Coronary artery (tissue), 2 donors: ENCODE measurements around the gene BMP2K.

Source experiments
- DNase-seq: peaks from one replicate; pipeline ENCODE4 v3.0.0-alpha.2; 2017; ENCODE audit warnings: low spot score
- H3K27ac ChIP-seq, 2 donors: fragments of 200-600 bp; sonication (generic); one replicate each; pipeline ENCODE4 v1.5.1; 2016 to 2019
- H3K4me3 ChIP-seq: fragments of 200-600 bp; sonication (generic); 2 replicates; pipeline ENCODE4 v1.5.1; 2016; ENCODE audit warnings: mild to moderate bottlenecking, moderate library complexity
- CTCF ChIP-seq: fragments of 200-600 bp; sonication (generic); IDR thresholded peaks from one replicate; pipeline ENCODE4 v1.5.1; 2019; ENCODE audit warnings: antibody characterized with exemption

BMP2K gene

DNA sequence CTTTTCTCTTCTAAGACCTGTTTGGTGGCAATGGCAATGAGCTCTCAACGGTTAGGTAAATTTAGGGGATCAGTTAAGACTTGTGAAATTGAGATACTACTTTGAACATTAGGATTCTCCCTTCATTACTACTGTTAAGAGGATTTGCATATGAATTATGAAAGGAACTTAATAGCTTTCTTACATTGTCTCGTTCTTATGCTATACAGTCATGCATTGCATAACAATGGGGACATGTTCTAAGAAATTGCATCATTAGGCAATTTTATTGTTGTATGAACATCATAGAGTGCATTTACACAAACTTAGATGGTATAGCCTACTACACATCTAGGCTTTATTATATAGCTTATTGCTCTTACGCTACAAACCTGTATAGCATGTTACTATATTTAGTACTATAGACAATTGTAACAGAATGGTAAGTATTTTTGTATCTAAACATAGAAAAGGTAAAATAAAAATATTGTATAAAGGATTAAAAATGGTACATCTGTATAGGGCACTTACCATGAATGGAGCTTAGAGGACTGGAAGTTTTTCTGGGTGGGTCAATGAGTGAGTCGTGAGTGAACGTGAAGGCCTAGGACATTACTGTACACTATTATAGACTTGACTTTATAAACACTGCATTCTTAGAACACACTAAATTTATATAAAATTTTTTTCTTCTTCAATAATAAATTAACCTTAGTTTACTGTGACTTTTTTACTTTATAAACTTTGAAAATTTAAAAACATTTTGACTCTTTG lies 100.6 kb downstream of the BMP2K start:
- DNase-seq, result no peak
- no peak overlapping the region for H3K27ac ChIP-seq

DNA sequence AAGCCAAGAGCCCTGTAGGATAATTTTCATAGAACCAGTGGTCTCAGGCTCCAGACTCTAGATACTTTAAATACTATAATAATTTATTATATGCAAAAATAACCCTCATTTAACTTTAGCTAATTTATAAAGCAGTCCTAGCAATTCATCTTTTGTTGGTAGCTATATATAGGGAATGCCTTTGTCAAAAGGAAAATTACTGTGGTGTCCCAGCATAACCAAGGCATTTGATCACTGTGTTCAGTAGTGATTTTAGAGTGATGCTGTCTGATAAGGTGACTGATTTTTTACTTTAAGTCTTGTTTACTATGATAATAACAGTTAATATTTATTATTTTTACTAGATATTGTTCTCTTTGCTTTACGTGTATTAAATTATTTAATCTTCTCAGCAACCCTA lies 101.9 kb downstream of the BMP2K start:
- Histone ChIP-seq H3K4me3 (no peak overlapping the region), H3K27ac (no peak overlapping the region)
- no peak for DNase-seq
- TF ChIP-seq CTCF, result no peak

More for the DNA sequence above, 100.6 kb downstream of the BMP2K start:
- H3K4me3 ChIP-seq, result no peak overlapping the region
- TF ChIP-seq CTCF, result no peak

DNA sequence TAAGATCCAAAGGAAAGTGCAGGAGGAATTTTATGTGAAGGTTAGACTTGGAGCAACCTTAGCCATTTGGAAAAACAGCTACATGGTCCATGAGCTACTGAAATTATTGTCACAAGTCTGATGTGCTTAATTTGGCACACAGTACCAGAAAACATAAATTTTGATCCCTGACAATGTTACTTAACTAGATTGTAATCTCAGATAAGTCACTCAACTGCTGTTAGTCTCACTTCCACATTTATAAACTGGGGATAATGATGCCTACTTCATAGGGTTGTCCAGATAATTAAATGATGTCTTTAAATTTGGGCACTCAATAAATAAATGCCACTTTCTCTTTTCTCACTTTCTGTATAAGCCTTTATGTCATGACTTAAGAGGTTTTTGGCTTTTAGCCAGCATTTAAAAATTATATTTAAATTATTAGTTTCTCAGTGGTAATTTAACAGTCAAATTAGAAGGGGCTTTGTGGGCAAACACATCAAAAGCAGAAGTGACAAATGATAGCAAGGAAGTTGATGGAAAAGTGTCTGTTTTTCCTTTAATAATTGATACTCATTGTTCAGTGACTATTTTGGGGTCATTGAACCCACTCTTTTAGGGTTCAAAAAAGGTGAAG lies 104.8 kb downstream of the BMP2K start:
- TF ChIP-seq CTCF, result no peak
- H3K27ac ChIP-seq, result no peak overlapping the region
- no peak for DNase-seq
- H3K4me3 ChIP-seq, result no peak overlapping the region

DNA sequence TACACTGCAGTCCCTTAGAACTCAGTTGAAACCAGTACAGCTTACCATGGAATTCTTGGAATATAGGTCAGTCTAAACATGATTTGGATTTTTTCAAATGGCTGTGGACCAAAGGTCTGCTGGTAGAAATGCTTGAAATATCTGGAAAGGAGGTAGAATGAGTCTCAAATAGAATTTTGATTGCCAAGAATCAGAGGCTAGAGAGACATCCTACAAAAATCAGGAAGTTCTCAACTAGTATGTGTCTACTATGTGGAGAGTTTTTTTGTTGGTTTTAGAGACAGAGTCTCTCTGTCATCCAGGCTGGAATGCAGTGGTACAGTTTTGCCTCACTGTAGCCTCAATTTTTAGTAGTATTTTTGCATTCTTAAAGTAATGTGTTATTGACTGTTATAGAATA lies 109.4 kb downstream of the BMP2K start:
- Histone ChIP-seq H3K4me3 (no peak overlapping the region), H3K27ac (no peak overlapping the region)
- DNase-seq, result no peak
- no peak for TF ChIP-seq CTCF

DNA sequence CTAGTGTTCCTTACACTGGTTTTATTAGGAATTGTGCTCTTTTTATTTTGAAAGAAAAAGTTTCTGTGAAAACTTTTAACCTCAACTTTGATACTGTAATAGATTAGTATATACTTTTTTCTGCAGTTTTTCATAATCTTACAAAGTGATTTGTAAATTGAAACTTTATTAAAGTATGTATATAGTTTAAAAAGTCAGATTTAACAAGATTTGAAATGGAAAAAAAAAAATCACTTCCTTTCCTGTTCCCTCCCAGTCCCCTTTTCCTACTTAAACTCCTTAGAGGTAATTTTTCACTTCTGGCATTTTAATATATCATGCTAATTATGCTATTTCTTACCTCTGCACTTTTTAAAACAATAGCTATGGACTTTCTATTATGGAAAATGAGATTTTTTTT lies 113.8 kb downstream of the BMP2K start:
- TF ChIP-seq CTCF, result no peak
- H3K27ac ChIP-seq, result no peak overlapping the region

DNA sequence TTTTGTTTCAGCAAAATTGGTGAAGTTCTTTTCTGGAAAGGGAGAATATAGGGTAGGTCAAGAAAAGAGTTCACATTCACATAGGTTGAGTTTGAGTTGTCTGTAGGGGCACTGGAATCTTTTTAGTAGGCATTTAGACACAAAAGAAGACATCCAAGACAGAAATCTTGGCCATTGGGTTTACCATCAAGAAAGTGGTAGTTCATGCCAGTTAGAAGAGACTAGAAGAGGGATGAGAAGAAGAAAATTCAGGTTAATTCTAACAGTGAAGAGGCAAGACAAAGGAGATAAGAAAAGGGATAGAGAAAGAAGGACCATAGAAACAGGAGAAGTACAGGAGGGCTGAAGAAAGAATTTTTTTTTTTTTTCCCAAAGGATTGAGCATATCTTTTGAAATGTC lies 123.2 kb downstream of the BMP2K start:
- DNase-seq, result no peak
- H3K27ac ChIP-seq, result no peak overlapping the region
- no peak overlapping the region for H3K4me3 ChIP-seq
- TF ChIP-seq CTCF, result no peak

More for the DNA sequence above, 113.8 kb downstream of the BMP2K start:
- H3K4me3 ChIP-seq, result no peak overlapping the region
- no peak for DNase-seq

DNA sequence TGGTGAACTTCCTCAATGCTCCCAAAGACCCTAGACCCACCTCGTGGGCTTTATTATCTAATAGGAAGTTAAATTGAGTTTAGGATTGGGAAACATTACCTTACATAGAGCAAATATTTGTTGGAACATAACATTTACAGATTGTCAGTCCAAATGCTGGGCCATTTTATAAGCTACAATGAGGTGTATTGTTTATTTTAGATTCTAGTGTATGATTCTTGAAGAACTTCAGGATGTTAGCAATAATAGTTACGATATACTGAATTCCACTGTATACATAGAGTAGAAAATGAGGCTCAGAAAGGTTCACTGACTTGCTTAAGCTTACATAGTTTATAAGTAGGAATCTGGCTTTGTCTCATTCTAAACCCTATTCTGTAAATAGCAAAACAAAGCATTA lies 125.7 kb downstream of the BMP2K start:
- no peak for TF ChIP-seq CTCF
- H3K4me3 ChIP-seq, result no peak overlapping the region
- H3K27ac ChIP-seq, result no peak overlapping the region
- no peak for DNase-seq
